Muscle layer of colon (tissue), 2 donors: Measurements from ENCODE around the gene CFAP54.

Source experiments
- H3K27ac ChIP-seq: one replicate; pipeline ENCODE4 v1.7.0; 2013; ENCODE audit warnings: low read depth, mild to moderate bottlenecking, low read length, moderate library complexity
- H3K27me3 ChIP-seq, 2 donors: one replicate each; pipeline ENCODE4 v1.7.0; 2013; ENCODE audit warnings: low read length in 2 of 2, mild to moderate bottlenecking in 2 of 2; ENCODE audit not compliant: insufficient read depth in 2 of 2, control insufficient read depth in 1 of 2
- H3K36me3 ChIP-seq: one replicate; pipeline ENCODE4 v1.7.0; 2013; ENCODE audit warnings: mild to moderate bottlenecking, low read length; ENCODE audit not compliant: insufficient read depth
- H3K4me1 ChIP-seq: one replicate; pipeline ENCODE4 v1.7.0; 2013; ENCODE audit warnings: mild to moderate bottlenecking, low read length; ENCODE audit not compliant: insufficient read depth
- H3K4me3 ChIP-seq, 2 donors: one replicate each; pipeline ENCODE4 v1.7.0; 2013; ENCODE audit warnings: low read length in 2 of 2, low read depth in 1 of 2, mild to moderate bottlenecking in 1 of 2, moderate library complexity in 1 of 2
- H3K9ac ChIP-seq: one replicate; pipeline ENCODE4 v1.7.0; 2013; ENCODE audit warnings: low read length
- H3K9me3 ChIP-seq: one replicate; pipeline ENCODE4 v1.7.0; 2013; ENCODE audit warnings: mild to moderate bottlenecking, low read length
- donor health status: abdominal sarcoma.
- donor health status: Adenocarcinoma of cecum.

CFAP54 gene

DNA sequence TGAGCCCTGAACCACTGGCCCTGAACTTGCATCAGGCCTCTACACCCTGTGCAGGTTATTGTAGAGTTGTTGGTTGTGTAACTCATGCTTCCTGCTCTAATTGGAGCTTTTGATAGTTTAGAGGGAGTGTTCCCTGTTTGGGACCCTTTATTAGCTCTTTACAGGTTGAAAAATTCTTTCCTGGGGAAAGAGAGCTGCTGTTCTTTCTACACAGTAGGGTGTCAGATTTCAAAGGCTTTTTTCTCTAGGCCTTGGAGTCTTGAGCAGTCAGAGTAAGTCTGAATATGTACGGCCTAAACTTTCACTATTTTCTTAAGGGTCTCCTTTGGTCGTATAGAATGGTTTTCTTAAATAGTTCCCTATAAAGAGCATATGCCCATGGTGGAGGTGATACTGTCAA lies 356.9 kb downstream of the CFAP54 start:
- no peaks in the 10 kb centered on the region for H3K36me3 ChIP-seq
- H3K9me3 ChIP-seq = no peaks in the 10 kb centered on the region
- no peaks in the 10 kb centered on the region for H3K4me1 ChIP-seq
- H3K9ac ChIP-seq = no peak overlapping the region
- H3K27ac ChIP-seq = no peak overlapping the region
- no peaks in the 10 kb centered on the region for H3K27me3 ChIP-seq
- H3K4me3 ChIP-seq = no peak overlapping the region

DNA sequence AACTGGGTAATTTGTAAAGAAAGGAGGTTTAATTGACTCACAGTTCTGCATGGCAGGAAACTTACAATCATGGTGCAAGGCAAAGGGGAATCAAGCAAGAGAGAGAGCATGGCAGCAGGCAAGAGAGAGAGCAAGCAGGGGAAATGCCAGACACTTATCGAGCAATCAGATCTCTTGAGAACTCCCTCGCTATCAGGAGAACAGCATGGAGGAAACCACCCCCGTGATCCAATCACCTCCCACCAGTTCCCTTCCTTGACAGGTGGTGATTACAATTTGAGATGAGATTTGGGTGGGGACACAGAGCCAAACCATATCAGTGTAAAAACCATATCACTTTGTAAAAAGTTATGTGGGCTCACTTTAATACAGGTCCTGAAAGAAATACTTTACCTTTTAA lies 361.3 kb downstream of the CFAP54 start:
- Histone ChIP-seq H3K27me3 (no peaks in the 10 kb centered on the region), H3K9ac (no peak overlapping the region), H3K9me3 (no peaks in the 10 kb centered on the region), H3K4me1 (no peaks in the 10 kb centered on the region), H3K36me3 (no peaks in the 10 kb centered on the region), H3K4me3 (no peak overlapping the region), H3K27ac (no peak overlapping the region)

DNA sequence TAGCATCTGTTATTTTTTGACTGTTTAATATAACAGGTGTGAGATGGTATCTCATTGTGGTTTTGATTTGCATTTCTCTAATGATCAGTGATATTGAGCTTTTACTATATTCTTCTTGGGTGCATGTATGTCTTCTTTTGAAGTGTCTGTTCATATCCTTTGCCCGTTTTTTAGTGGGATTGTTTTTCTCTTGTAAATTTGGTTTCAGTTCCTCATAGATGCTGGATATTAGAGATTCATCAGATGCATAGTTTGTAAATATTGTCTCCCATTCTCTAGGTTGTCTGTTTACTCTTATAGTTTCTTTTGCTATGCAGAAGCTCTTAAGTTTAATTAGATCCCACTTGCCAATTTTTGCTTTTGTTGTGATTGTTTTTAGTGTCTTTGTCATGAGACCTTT lies 368.8 kb downstream of the CFAP54 start:
- Histone ChIP-seq H3K27ac (no peak overlapping the region), H3K36me3 (no peaks in the 10 kb centered on the region), H3K9ac (no peak overlapping the region), H3K9me3 (no peaks in the 10 kb centered on the region), H3K27me3 (no peaks in the 10 kb centered on the region), H3K4me1 (no peaks in the 10 kb centered on the region), H3K4me3 (no peak overlapping the region)

GRCh38 chr12:96861656-96862055 lies 372.3 kb downstream of the CFAP54 start:
- H3K9ac ChIP-seq = no peak overlapping the region
- no peak overlapping the region for H3K27ac ChIP-seq
- no peaks in the 10 kb centered on the region for H3K36me3 ChIP-seq
- no peaks in the 10 kb centered on the region for H3K27me3 ChIP-seq
- no peaks in the 10 kb centered on the region for H3K9me3 ChIP-seq
- H3K4me3 ChIP-seq = no peak overlapping the region
- H3K4me1 ChIP-seq = no peaks in the 10 kb centered on the region

- H3K27ac ChIP-seq = no peak overlapping the region
- H3K9ac ChIP-seq = no peak overlapping the region
- no peak overlapping the region for H3K4me3 ChIP-seq
- no peaks in the 10 kb centered on the region for H3K36me3 ChIP-seq
- no peaks in the 10 kb centered on the region for H3K4me1 ChIP-seq
- H3K27me3 ChIP-seq = no peaks in the 10 kb centered on the region
- no peaks in the 10 kb centered on the region for H3K9me3 ChIP-seq
Observed at GRCh38 chr12:96862326-96862725, 372.9 kb downstream of the CFAP54 start.

- Histone ChIP-seq H3K27ac (no peak overlapping the region), H3K4me3 (no peak overlapping the region), H3K36me3 (no peaks in the 10 kb centered on the region), H3K4me1 (no peaks in the 10 kb centered on the region), H3K27me3 (no peaks in the 10 kb centered on the region), H3K9ac (no peak overlapping the region), H3K9me3 (no peaks in the 10 kb centered on the region)
Observed at GRCh38 chr12:96864335-96864734, 375.0 kb downstream of the CFAP54 start.

- Histone ChIP-seq H3K9ac (no peak overlapping the region), H3K27ac (no peak overlapping the region), H3K4me1 (no peaks in the 10 kb centered on the region), H3K4me3 (no peak overlapping the region), H3K9me3 (no peaks in the 10 kb centered on the region), H3K36me3 (no peaks in the 10 kb centered on the region), H3K27me3 (no peaks in the 10 kb centered on the region)
Observed at GRCh38 chr12:96866801-96867590, 377.6 kb downstream of the CFAP54 start.

DNA sequence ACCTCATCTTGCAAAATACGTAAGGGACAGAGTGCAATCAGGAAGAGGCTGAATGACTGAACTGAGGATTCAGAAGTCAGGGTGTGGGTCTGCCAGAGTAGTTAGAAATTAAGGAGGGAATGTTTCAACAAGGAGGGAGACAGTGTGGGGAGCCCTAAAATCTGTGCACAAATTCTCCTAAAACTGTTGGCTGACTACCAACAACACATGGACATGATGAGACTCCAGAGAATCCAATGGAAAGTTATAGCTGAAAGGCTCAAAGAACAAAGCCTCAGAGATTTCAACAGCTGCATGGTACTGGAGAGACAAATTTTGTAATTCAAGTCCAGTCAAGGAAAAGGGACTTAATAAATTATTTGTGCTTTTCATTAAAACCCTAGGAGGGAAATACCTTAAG lies 381.6 kb downstream of the CFAP54 start:
- H3K36me3 ChIP-seq = no peaks in the 10 kb centered on the region
- H3K27me3 ChIP-seq = no peaks in the 10 kb centered on the region
- H3K27ac ChIP-seq = no peak overlapping the region
- H3K4me1 ChIP-seq = no peaks in the 10 kb centered on the region
- no peaks in the 10 kb centered on the region for H3K9me3 ChIP-seq
- H3K9ac ChIP-seq = no peak overlapping the region
- no peak overlapping the region for H3K4me3 ChIP-seq

GRCh38 chr12:96872961-96873360 lies 383.6 kb downstream of the CFAP54 start:
- no peak overlapping the region for H3K4me3 ChIP-seq
- no peak overlapping the region for H3K27ac ChIP-seq
- no peaks in the 10 kb centered on the region for H3K36me3 ChIP-seq
- no peaks in the 10 kb centered on the region for H3K27me3 ChIP-seq
- H3K9ac ChIP-seq = no peak overlapping the region
- no peaks in the 10 kb centered on the region for H3K4me1 ChIP-seq
- no peaks in the 10 kb centered on the region for H3K9me3 ChIP-seq

GRCh38 chr12:96874211-96874610 lies 384.8 kb downstream of the CFAP54 start:
- no peak overlapping the region for H3K27ac ChIP-seq
- H3K4me3 ChIP-seq = no peak overlapping the region
- no peaks in the 10 kb centered on the region for H3K4me1 ChIP-seq
- no peaks in the 10 kb centered on the region for H3K9me3 ChIP-seq
- H3K9ac ChIP-seq = no peak overlapping the region
- no peaks in the 10 kb centered on the region for H3K27me3 ChIP-seq
- no peaks in the 10 kb centered on the region for H3K36me3 ChIP-seq

- H3K27me3 ChIP-seq = no peaks in the 10 kb centered on the region
- no peak overlapping the region for H3K9ac ChIP-seq
- H3K4me1 ChIP-seq = no peaks in the 10 kb centered on the region
- H3K9me3 ChIP-seq = no peaks in the 10 kb centered on the region
- H3K36me3 ChIP-seq = no peaks in the 10 kb centered on the region
- H3K4me3 ChIP-seq = no peak overlapping the region
- no peak overlapping the region for H3K27ac ChIP-seq
Observed at GRCh38 chr12:96876966-96877365, 387.6 kb downstream of the CFAP54 start.

DNA sequence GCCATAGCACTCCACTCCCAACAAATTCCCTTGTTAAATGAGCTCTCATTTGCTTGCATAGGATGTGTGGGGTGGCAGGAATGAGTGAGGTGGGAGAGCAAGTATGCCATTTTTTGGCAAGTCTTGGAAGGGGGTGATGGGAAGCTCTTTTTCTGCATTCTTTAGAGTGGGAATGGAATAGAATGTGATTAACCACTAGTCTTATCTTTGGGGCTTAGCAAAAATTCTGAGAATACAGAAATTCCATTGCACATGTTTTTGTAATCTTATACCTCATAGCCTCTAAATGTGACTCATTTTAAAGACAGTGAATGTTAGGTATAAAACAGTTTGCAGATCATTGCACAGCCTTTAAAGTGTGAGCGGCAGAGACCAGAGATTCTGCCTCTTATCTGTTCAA lies 389.3 kb downstream of the CFAP54 start:
- H3K9me3 ChIP-seq = no peaks in the 10 kb centered on the region
- H3K4me1 ChIP-seq = no peaks in the 10 kb centered on the region
- no peak overlapping the region for H3K27ac ChIP-seq
- no peak overlapping the region for H3K4me3 ChIP-seq
- no peaks in the 10 kb centered on the region for H3K36me3 ChIP-seq
- no peak overlapping the region for H3K9ac ChIP-seq
- H3K27me3 ChIP-seq = no peaks in the 10 kb centered on the region
